IMR-90 (cell line): ENCODE results near the gene ANO1.

Source experiments
- CHD1 ChIP-seq: IDR thresholded peaks from 2 replicates; pipeline ENCODE4 v1.6.1; 2012; ENCODE audit warnings: low read depth, low read length, improper control_type of control experiment
- FOS ChIP-seq: fragments of 150-350 bp; IDR thresholded peaks from 2 replicates; pipeline ENCODE4 v1.6.1; 2016; ENCODE audit warnings: low read depth, low read length
- POLR2A ChIP-seq: IDR thresholded peaks from 2 replicates; pipeline ENCODE4 v1.6.1; 2012; ENCODE audit warnings: mild to moderate bottlenecking, low read depth, low read length
- RFX5 ChIP-seq: IDR thresholded peaks from 2 replicates; pipeline ENCODE4 v1.8.0; 2012; ENCODE audit warnings: low read depth, mild to moderate bottlenecking, low read length, moderate library complexity
- TF ChIP-seq, protein P1 (sequence below): conservative IDR thresholded peaks from 2 replicates; pipeline ENCODE4 v1.5.1; 2012; ENCODE audit warnings: mild to moderate bottlenecking, low read depth, low read length, improper control_type of control experiment
- TF ChIP-seq, protein P2 (sequence below): fragments of 150-350 bp; IDR thresholded peaks from 2 replicates; pipeline ENCODE4 v1.6.1; 2016; ENCODE audit warnings: low read depth, mild to moderate bottlenecking, low read length, moderate library complexity, borderline replicate concordance

DNA sequence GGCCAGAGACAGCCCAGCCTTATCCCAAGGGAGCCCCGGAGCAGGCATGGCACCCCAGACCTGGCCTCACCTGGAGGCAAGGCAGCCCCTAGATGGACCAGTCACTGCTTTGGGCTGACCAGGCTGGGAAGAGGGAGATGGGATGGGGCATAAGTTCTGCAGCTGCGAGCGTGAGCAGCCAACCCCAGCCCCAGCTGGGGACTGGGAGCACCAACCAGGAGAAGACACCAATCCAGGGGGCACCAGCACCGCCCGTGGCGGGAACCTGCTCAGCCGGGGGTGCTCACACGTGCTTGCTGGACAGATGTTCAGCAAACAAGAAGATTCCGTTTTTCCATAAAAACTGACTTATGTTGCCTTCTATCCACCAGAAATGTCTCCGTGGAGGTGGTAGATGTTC is 108.8 kb downstream of the ANO1 start:
- TF ChIP-seq POLR2A (no peak), RFX5 (no peak), FOS (no peak), CHD1 (no peak)
- TF ChIP-seq, protein P1, sequence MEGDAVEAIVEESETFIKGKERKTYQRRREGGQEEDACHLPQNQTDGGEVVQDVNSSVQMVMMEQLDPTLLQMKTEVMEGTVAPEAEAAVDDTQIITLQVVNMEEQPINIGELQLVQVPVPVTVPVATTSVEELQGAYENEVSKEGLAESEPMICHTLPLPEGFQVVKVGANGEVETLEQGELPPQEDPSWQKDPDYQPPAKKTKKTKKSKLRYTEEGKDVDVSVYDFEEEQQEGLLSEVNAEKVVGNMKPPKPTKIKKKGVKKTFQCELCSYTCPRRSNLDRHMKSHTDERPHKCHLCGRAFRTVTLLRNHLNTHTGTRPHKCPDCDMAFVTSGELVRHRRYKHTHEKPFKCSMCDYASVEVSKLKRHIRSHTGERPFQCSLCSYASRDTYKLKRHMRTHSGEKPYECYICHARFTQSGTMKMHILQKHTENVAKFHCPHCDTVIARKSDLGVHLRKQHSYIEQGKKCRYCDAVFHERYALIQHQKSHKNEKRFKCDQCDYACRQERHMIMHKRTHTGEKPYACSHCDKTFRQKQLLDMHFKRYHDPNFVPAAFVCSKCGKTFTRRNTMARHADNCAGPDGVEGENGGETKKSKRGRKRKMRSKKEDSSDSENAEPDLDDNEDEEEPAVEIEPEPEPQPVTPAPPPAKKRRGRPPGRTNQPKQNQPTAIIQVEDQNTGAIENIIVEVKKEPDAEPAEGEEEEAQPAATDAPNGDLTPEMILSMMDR: no peak
- TF ChIP-seq, protein P2, sequence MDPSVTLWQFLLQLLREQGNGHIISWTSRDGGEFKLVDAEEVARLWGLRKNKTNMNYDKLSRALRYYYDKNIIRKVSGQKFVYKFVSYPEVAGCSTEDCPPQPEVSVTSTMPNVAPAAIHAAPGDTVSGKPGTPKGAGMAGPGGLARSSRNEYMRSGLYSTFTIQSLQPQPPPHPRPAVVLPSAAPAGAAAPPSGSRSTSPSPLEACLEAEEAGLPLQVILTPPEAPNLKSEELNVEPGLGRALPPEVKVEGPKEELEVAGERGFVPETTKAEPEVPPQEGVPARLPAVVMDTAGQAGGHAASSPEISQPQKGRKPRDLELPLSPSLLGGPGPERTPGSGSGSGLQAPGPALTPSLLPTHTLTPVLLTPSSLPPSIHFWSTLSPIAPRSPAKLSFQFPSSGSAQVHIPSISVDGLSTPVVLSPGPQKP: no peak
